ENCODE results near the gene MTA2.
"Not testable (repeated sequence)": the region's sequence is repeated elsewhere in the genome, so short reads cannot be mapped to it uniquely, and the experiment has no call there.

MTA2 gene

DNA sequence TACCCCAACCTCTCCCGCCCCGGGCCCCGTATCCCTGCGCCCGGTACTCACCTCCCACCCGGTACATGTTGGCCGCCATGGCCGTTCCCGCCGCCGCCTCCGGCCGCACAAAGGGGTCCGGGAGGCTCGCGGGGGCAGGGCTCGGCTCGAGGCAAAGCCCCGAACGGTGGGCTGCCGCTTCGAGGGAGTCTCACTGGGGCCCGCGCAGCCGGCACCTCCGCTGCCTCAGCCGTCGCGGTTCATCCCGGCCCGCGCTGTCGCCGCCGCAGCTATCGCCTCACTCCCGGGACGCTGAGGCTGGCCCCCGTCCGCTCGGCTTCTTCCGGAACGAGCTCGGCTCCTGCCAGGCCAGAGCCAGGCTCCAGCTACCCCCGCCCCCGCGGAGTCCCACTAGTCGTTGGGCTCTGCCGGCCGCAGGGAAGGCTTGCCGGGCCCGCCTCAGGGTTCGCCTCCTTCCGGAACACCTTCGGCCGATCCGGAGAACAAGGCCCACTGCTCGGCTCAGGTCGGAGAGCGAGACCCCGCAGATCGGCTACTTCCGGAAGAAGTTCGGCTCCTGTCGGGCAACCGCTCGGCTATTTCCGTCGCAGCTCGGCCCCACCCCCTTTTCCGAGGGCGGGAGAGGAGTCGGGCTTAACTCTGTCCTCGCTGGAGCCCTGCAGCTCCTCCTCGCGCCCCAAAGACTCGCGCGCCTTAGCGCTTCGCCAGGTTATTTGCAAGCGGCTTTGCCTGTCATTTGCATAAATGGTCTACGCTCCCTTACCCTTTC lies at the start of gene MTA2:
MTA2 (minus strand) TSS at position 494 of the 769 bp plus-strand sequence; CDS start at position 79, 415 bp downstream.
- peak; percentile 100 for DNase-seq

DNA sequence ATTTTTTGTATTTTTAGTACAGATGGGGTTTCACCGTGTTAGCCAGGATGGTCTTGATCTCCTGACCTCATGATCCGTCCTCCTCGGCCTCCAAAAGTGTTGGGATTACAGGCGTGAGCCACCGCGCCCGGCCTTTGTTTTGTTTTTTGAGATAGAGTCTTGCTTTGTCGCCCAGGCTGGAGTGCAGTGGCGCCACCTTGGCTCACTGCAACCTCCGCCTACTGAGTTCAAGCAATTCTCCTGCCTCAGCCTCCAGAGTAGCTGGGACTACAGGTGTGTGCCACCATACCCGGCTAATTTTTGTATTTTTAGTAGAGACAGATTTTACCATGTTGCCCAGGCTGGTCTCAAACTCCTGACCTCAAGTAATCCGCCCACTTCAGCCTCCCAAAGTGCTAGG lies 48.6 kb upstream of the MTA2 start:
- not testable (repeated sequence) for DNase-seq

DNA sequence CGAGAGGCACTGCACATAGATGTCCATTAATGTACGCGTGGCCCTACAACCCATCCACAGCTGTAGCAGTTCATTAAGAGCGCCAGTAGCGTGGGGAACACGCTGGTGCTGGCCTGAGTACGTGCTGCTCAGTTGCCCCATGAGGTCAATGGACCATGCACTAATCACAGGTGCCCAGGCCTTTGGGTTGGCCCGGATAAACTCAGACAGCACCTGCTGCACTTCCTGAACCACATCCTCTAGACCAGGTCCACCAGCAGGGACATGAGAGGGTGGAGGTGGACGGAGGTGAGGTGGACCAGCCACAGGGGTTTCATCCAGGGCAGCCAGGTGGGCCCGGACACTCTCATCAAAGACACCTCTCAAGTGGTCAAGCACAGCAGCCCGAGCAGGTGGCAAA lies 47.8 kb upstream of the MTA2 start:
- no peak for DNase-seq

DNA sequence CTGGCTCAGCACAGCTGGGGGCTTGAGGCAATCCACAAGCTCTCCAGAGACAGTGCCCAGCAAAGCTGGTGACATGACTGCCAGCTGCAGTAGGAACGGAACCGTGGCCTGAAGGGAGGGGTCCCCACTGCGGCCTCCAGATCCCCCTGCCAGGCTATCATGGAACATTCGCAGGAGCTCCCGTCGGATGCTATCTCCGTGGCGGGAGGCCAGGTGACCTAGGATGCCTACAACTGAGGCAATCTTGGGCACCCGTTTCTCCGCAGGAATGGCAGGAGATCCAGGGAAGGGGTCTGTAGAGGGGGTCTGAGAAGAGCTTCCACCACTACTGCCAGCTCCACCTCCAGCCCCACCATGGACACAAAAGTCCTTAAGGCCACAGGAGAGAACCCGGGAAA lies 47.3 kb upstream of the MTA2 start:
- DNase-seq, result no peak

DNA sequence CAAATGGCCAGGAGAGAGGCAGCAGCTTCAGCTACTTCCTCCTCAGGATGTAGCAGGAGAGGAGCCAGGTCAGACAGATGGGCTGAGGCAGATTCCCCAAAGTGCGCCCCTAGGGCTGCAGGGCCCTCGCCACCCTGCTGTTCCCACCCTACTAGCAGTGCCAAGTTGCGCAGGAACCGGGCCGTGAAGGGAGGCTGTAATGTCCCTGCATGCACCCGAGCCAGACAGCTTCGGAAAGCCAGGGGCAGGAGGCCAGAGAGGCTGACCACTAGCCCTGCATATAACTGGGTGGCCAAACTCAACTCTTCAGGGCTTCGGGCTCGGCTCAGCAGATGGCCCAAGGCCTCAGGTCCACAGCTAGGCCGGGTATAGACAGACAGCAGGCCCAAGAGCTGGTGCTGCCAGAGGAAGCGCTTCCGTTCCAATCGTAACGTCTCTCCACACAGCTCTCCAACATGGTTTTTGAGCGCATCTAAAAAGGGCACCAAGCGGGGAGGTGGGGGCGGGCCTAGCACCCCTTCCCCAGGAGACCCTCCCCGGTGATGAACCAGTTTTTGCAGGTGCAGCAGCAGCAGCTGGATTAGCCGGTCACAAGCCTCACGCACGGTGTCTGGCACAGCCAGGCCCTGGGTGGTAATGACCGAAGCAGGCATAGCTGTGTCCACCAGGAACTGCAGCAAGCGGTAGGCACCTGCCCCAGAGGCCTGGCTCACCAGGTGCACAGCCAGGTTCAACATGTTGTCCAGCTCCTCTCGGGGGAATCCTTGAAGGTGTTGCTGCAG lies 46.7 kb upstream of the MTA2 start:
- DNase-seq, result no peak

DNA sequence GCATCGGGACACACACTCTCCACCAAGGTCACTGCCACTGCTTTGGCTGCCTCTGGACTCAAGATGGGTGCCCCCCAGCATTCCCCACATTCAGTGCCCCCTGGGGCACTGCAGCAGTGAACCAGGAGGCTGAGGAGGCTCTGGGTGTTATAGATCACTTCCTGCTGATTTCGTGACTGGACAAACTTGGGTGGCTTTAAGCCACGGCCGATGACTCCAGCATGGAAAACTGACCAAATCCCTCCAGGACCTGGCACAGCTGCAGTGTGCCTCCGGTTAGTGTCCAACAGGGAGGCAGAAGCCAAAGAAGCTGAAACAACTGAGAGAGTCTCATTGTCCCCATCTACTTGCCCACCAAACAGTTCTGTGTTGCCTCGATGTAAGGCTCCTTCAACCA lies 45.9 kb upstream of the MTA2 start:
- DNase-seq, result no peak

DNA sequence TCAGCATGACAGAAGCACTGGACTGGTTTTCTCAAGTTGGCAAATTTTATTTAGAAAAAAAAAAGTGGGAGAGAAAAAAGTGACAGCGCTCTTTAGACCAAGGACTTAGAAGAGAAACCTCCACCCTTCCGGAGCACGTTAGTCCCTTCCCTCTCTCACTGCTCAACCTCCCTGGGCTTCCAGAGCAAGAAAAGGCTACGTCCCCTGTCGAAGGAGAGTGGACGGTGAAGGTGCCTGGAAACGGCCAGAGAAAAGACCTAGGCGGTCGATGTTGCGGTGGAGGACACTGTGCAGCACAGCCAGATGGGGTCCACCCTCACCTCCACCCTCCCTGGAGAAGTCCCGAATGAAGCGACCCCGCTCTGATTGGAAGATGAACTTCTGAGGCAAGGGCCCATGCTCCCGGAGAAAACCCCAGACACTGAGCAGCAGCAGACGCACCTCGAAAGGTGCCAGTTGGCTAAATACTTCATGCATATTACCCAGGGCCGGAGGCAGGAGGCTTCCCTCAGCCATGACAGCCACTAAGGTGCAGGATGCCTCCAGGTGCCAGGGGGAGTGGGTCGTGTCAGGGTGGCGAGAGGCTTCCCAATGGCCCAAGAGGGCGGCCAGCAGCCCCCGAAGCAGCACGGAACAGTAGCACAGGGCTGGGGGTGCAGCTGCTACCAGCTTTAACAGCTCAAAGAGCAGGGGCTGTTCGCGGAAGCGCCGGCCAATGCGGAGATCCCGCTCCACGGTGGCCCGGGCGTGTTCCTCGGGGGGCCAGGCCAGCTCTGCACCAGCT lies 45.4 kb upstream of the MTA2 start:
- DNase-seq, result no peak

DNA sequence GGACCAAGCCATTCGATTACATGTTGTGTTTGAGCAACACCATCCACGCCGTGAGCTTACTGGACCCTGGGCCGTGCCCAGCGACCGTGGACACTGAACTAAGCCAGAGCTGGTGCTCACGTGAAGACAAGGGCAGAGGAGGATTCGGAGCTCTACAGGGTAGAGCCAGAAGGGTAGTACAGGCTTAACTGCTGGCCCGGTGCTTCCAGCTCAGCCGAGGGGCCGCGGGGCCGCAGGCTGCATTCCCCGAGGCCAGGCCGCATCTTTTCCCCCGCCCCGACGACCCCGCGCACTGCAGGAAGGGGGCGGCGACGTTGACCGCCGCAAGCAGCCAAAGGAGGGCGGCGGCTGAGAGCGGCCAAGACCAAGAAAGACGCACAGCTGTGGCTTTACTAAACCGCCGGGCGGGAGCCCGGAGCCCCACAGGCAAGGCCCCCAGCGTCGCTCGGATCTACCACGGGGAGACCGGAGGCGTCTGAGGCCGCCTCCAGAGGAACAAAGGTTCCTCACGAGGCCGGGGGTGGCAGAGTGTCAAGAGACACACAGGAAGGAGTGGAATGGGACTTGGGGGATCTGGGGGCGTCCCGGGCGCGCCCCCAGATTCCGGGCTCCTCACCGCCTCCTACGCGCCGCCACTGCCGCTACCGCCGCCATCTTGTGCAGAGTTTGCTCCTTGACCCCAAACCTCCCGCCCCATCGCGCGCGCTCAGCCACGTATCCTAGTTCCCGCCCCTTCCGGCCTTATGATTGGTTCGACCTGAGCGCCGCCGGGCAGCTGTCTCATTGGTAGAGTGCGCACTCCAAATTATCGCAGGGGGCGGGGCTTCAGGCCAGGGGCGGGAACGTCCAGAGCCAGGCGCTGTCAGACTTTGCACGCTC lies 44.5 kb upstream of the MTA2 start, which contains the start of gene GANAB:
GANAB (minus strand) TSS at position 668 of the 879 bp plus-strand sequence; CDS start at position 654, 14 bp downstream.
- DNase-seq, result peak; percentile 99

DNA sequence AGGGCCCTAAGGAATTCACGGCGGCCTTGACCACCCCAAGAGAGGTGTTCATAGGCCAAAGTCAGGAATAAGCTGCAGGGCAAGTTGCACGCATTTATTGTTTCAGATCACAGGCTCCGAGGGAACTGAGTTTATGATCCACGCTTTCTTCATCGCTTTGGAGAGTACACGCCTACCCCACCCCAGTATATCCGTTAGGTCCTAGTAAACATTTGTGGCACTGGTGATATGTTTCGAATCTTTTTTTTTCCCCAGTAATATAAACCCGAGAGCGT lies 43.9 kb upstream of the MTA2 start:
- no peak for DNase-seq

DNA sequence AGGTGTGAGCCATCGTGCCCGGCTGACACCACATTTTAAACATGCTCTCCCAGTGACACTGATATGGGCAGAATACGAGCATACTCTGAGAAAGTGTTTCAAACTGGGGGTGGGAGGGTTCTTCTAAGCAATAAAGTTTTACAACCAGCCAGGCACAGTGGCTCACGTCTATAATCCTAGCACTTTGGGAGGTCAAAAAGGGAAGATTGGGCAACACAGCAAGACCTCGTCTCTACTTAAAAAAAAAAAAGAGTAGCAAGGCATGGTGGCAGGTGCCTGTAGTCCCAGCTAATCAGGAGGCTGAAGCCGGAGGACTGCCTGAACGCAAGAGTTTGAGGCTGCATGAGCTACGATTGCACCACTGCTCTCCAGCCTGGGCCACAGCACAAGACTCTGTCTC lies 42.6 kb upstream of the MTA2 start:
- DNase-seq, result no peak

DNA sequence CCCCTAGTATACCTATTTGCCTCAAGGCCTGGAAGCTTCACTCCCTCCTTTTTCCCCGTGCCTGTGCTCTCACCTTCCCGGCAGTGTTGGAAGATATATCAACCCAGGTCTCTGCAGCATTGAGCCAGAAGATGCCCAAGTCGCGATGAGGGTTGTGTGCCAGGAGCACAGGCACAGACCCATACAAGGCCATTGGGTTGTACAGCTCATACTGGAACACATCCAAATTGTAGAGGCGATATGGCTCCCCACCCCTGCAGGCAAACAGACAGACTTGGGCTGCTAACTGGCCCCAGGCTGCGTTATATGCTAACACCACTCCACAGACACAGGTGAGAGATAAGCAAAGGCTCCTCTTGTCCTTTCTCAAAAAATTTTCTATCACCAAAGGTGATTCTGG lies 30.8 kb upstream of the MTA2 start:
- DNase-seq, result no peak

DNA sequence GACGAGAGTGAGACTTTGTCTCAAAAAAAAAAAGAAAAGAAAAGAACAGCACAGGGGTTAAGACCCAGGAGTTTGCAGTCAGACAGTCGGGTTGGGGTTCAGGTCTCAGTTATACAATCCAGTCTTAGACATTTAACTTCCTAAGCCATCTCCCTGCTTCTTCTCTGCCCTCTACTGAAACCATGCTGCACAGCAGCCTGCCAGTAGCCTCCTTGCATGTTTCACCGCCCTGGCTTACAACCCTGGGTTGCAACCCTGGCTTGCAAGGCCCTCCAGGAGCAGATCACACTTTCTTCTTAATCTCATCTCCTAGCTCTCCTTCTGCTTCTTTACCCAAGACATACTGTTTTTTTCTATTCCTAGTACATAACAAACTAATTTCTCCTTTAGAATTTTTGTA lies 26.0 kb upstream of the MTA2 start:
- DNase-seq, result no peak

DNA sequence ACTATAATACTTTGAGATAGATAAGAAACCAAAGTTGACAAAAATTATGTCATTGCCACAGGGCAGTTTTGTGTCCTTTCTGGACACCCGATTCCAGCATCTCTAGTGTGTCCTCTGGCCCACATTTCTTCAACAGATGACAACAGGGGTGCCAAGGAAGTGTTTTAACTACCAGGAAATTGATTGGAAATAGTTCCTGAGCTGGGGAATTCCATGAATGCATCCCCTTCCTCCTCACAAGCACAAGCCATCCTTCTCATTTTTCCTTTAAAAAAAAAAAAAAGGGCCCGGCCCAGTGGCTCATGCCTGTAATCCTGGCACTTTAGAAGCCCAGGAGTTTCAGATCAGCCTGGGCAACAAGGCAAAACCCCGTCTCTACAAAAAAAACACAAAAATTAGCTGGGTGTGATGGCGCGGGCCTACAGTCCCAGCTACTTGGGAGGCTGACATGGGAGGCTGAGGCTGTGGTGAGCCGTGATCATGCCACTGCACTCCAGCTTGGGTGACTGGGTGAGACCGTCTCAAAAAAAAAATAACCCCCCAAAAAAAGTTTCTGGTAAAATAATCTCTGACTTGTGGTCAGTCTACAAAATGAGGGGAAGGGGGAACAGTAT lies 20.9 kb upstream of the MTA2 start:
- no peak for DNase-seq

DNA sequence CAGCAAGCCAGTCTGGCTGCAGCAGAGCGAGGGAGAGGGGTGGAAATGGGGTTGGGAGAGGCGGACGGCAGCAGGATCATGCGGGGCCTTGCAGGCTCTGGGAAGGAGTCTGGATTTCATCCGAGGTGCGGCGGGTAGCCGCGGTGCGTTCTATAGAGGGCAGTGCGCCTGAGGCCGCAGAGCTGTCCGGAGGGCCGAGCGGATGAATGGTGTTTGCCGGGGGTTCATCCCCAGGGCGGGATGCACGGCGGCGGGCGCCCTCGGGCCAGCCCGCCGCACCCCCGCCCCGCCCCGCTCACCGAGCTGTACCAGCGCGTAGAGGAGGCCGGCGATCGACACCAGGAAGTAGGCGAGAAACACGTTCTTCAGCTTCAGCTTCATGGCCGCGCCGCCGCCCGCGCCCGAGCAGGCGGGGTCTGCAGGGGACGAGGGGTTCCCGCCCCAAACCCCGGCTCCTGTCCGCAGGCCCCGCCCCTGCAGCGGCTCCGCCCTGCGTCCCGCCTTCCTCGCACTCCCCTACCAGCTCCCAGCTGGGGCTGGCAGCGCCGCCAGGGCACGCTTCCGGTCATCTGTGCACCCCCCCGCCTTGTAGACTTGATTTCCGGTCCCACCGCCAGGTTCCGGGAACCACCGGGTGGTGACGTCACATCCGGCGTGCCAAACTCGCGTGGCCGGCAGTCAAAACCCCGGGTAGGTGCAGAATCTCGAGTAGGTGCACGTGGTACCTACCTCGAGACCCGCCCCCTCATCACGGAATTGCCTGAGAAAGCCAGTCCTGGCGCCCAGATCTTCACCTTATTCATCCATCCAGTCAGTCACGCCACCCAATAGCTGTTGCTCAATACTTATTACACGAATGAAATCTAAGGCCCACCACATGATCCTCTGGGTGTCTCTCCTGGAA lies 20.2 kb upstream of the MTA2 start, which contains the start of gene B3GAT3:
B3GAT3 (minus strand) TSS at position 420 of the 904 bp plus-strand sequence; CDS start at position 381, 39 bp downstream.
- peak; percentile 97 for DNase-seq

DNA sequence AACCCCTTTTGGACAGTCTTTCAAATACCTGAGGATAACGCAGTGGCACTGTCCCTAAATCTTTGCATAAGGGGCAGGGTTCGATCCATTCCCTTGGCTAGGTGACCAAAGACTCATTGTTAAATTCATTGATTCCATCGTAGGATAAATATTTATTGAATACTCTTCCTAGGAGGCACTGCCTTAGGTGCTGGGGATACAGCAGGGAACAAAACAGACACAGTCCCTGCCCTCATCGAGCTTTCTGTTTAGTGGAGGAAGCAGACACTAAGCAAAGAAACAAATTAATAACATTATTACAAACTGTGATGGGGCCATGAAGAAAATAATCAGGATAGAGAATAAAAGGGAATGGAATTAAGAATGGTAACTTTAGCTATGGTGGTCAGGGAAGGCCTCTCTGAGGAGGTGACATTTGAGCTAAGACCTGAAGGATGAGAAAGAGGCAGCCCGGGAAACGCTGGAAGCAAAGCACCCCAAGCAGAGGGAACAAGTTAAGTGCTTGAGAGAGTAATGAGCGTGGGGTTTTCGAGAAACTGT lies 19.4 kb upstream of the MTA2 start:
- no peak for DNase-seq

DNA sequence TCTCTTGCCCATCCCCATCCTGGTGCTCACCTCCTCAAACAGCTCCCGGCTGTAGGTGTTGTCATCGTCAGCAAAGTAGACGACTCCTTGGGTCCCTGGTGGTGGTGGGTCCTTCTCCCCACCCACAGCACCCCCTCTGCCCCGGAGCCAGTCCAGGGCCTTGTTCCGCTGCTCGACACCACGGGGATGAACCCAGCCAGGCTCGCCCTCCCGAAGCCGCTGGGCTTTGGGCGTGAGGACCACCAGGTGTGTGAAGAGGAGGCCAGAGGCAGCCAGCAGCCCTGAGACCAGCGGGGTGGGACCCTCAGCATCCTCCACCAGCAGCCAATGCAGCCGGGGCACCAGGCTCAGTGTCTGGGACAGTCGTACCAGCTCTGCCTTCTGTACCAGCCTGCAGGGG lies 15.3 kb upstream of the MTA2 start:
- DNase-seq, result not testable (repeated sequence)

DNA sequence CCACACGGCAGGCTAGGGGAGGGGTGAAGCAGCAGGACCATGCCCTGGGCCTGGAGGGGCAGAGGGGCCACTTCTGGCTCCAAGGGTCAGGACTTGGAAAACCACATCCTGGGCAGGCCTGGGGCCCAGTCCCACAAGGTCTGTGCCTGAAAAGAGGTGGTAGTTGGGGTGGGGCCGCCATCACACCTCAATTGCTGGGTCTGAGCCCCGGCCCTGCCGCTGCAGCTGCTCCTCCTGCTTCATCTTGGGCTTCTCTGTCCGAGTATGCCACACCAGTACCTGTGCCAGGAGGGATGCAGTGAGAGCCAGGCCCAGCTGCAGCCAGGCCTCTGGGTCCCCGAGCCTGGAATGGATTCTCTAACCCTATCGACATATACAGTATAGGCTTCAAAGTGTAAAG lies 13.9 kb upstream of the MTA2 start:
- DNase-seq, result no peak

DNA sequence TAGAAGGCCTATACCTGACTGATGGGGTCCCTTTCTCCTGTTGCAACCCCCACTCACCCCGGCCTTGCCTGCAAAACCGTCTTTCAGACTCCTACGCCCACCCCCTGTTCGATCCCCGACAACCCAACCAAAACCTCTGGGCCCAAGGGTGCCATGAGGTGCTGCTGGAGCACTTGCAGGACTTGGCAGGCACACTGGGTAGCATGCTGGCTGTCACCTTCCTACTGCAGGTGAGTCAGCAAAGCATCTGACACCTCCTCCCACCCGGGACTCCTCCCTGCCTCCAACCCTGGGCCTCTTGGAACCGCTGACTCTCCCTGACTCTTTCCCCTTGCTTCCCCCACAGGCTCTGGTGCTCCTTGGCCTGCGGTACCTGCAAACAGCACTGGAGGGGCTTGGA lies 12.6 kb upstream of the MTA2 start:
- no peak for DNase-seq

DNA sequence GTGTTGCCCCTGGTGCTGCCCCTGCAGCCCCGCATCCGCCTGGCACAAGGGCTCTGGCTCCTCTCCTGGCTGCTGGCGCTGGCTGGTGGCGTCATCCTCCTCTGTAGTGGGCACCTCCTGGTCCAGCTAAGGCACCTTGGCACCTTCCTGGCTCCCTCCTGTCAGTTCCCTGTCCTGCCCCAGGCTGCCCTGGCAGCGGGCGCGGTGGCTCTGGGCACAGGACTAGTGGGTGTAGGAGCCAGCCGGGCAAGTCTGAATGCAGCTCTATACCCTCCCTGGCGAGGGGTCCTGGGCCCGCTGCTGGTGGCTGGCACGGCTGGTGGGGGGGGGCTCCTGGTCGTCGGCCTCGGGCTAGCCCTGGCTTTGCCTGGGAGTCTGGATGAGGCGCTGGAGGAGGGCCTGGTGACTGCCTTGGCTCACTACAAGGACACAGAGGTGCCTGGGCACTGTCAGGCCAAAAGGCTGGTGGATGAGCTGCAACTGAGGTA lies 11.7 kb upstream of the MTA2 start:
- DNase-seq, result no peak

Data from right forelimb (tissue), 1 donor.